Measurements from ENCODE around the gene SYT9. TPM values are rescaled to one million over a fixed set of nuclear protein-coding genes. Genes with fewer than 3 reads are reported as not detected.

The SYT9 gene
- total RNA-seq, 1 donor from 2014 or later, result 0.52 TPM

DNA sequence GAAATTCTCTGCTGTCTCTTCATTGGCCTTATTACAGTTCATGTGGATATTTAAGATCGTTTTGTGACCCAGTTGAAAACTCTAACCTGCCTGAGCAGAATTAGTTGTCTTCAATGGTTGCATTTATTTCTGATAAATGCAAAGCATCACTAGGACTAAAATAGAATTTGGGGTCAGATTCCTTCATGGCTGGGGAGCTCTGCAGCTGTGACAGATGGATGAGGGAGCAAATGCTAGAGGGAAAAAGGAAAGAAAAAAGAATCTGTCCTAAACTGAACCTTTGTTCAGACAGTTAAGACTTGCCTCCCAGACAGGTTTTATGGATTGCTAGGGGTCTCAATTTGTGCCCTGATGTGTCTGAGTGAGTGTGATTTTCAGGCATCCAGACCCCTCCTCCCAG is 113.0 kb downstream of the SYT9 start:
- no peaks in the 10 kb centered on the region for H3K36me3 ChIP-seq (ENCODE audit: control insufficient read depth in 3 of 3, insufficient read depth in 3 of 3, low read length in 3 of 3)
- H3K27ac ChIP-seq (ENCODE audit: low read depth, low read length), result no peak overlapping the region
- H3K27me3 ChIP-seq (ENCODE audit: control insufficient read depth in 3 of 3, insufficient read depth in 3 of 3, low read length in 3 of 3), result no peaks in the 10 kb centered on the region
- no peak overlapping the region for H3K4me3 ChIP-seq (ENCODE audit: low read length in 3 of 3)
- H3K9me3 ChIP-seq (ENCODE audit: control insufficient read depth in 3 of 3, low read length in 3 of 3), result no peaks in the 10 kb centered on the region
- H3K4me1 ChIP-seq (ENCODE audit: control insufficient read depth in 3 of 3, insufficient read depth in 3 of 3, low read length in 3 of 3), result no peaks in the 10 kb centered on the region
- H3K9ac ChIP-seq (ENCODE audit: low read depth in 1 of 3, low read length in 3 of 3), result no peak overlapping the region

DNA sequence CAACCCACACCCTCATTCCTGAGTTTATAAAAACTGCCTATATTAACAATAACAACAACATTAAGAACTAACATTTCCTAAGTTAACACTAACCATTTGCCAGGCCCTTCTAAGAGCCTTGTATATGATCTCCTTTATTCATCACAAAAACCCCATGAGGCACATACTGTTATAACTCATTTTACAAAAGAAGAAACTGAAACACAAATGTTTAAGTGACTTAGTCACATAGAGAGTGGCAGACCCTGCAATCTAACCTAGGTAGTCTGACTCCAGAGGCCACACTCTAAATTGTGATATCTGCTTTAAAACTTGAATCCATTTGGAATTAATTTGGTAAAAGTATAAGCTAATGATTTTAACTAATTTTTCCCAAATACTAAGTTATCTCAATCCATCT is 116.1 kb downstream of the SYT9 start:
- H3K4me3 ChIP-seq (ENCODE audit: low read length in 3 of 3), result no peak overlapping the region
- no peak overlapping the region for H3K9ac ChIP-seq (ENCODE audit: low read depth in 1 of 3, low read length in 3 of 3)
- no peaks in the 10 kb centered on the region for H3K4me1 ChIP-seq (ENCODE audit: control insufficient read depth in 3 of 3, insufficient read depth in 3 of 3, low read length in 3 of 3)
- no peaks in the 10 kb centered on the region for H3K36me3 ChIP-seq (ENCODE audit: control insufficient read depth in 3 of 3, insufficient read depth in 3 of 3, low read length in 3 of 3)
- no peaks in the 10 kb centered on the region for H3K27me3 ChIP-seq (ENCODE audit: control insufficient read depth in 3 of 3, insufficient read depth in 3 of 3, low read length in 3 of 3)
- no peaks in the 10 kb centered on the region for H3K9me3 ChIP-seq (ENCODE audit: control insufficient read depth in 3 of 3, low read length in 3 of 3)
- H3K27ac ChIP-seq (ENCODE audit: low read depth, low read length), result no peak overlapping the region

DNA sequence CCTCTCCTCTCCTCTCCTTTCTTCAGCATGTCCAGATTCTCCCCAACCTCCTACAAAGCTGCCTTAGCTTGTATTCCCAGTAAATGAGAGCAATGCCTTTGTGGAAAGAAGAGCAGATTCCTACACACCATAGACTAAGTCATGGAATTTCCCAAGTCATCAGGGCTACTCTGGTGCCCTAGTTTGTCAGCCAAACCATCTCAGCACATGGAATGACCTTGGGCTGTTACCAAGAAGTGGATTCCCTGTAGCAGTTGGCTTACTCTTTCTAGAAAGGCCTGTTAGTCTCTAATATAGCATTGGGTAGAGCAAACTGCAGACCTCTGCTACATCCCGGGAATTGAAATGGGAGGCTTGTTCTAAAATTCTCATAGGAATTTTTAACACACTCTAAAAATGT is 124.7 kb downstream of the SYT9 start:
- Histone ChIP-seq H3K4me1 (ENCODE audit: control insufficient read depth in 3 of 3, insufficient read depth in 3 of 3, low read length in 3 of 3) (no peaks in the 10 kb centered on the region), H3K27ac (ENCODE audit: low read depth, low read length) (no peak overlapping the region), H3K27me3 (ENCODE audit: control insufficient read depth in 3 of 3, insufficient read depth in 3 of 3, low read length in 3 of 3) (no peaks in the 10 kb centered on the region), H3K4me3 (ENCODE audit: low read length in 3 of 3) (no peak overlapping the region), H3K9ac (ENCODE audit: low read depth in 1 of 3, low read length in 3 of 3) (no peak overlapping the region), H3K36me3 (ENCODE audit: control insufficient read depth in 3 of 3, insufficient read depth in 3 of 3, low read length in 3 of 3) (no peaks in the 10 kb centered on the region), H3K9me3 (ENCODE audit: control insufficient read depth in 3 of 3, low read length in 3 of 3) (no peaks in the 10 kb centered on the region)

DNA sequence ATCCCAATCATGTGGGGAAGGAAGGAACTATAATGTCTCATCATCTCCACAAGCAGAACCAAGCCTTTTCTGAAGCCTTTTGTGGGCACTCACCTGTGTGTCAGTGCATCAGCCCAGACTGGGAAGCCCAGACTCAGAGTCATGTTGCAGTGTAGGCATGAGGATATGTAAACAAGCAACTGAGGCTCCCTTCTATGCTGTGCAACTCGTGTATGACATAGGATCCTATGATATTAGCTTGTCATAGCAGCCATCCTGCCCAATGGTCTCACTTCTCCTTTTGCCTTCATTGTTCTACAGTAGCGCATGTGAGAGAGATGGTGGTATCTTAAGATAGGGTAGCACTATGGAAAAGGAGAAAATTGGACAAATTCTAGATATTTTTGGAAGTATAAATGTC is 130.2 kb downstream of the SYT9 start:
- H3K27ac ChIP-seq (ENCODE audit: low read depth, low read length), result no peak overlapping the region
- H3K4me3 ChIP-seq (ENCODE audit: low read length in 3 of 3), result no peak overlapping the region
- no peak overlapping the region for H3K9ac ChIP-seq (ENCODE audit: low read depth in 1 of 3, low read length in 3 of 3)
- no peaks in the 10 kb centered on the region for H3K4me1 ChIP-seq (ENCODE audit: control insufficient read depth in 3 of 3, insufficient read depth in 3 of 3, low read length in 3 of 3)
- H3K9me3 ChIP-seq (ENCODE audit: control insufficient read depth in 3 of 3, low read length in 3 of 3), result no peaks in the 10 kb centered on the region
- no peaks in the 10 kb centered on the region for H3K36me3 ChIP-seq (ENCODE audit: control insufficient read depth in 3 of 3, insufficient read depth in 3 of 3, low read length in 3 of 3)
- H3K27me3 ChIP-seq (ENCODE audit: control insufficient read depth in 3 of 3, insufficient read depth in 3 of 3, low read length in 3 of 3), result no peaks in the 10 kb centered on the region

DNA sequence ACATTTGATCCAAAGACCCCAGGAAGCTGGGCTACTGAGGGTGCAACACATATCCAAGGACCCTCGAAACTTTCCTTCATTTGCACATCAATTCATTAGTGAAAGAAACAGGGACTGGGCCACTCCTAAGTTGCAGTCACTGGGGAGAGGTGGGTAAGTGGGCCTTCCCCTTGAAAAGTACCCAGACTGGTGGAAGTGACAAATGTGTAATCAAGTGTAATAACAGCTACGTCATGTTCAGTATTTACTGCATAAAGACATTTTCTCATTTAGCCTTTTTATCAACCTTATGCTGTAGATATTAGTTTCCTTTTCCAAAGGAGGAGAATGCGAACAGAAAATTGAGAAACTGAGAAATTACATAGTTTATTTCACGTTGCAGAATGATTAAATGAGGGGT is 131.7 kb downstream of the SYT9 start:
- Histone ChIP-seq H3K9ac (ENCODE audit: low read depth in 1 of 3, low read length in 3 of 3) (no peak overlapping the region), H3K4me3 (ENCODE audit: low read length in 3 of 3) (no peak overlapping the region), H3K4me1 (ENCODE audit: control insufficient read depth in 3 of 3, insufficient read depth in 3 of 3, low read length in 3 of 3) (no peaks in the 10 kb centered on the region), H3K9me3 (ENCODE audit: control insufficient read depth in 3 of 3, low read length in 3 of 3) (no peaks in the 10 kb centered on the region), H3K27ac (ENCODE audit: low read depth, low read length) (no peak overlapping the region), H3K27me3 (ENCODE audit: control insufficient read depth in 3 of 3, insufficient read depth in 3 of 3, low read length in 3 of 3) (no peaks in the 10 kb centered on the region), H3K36me3 (ENCODE audit: control insufficient read depth in 3 of 3, insufficient read depth in 3 of 3, low read length in 3 of 3) (no peaks in the 10 kb centered on the region)

DNA sequence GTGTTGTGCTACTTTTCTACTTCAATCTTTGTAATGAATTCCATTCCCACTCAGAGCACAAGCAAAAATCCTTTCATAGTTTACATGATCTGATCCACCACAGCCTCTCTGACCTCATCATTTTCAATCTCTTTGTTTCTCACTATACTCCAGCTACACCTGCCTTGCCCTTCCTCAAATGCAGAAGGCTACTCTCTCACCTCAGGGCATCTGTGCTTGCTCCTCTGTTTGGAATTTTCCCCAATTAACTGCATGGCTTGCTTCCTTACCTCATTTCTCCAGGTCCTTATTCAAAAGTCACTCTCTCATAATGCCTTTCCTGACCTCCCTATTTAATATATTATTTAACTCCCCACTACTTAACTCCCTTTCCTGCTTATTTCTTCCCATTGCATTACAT is 133.0 kb downstream of the SYT9 start:
- Histone ChIP-seq H3K27me3 (ENCODE audit: control insufficient read depth in 3 of 3, insufficient read depth in 3 of 3, low read length in 3 of 3) (no peaks in the 10 kb centered on the region), H3K9me3 (ENCODE audit: control insufficient read depth in 3 of 3, low read length in 3 of 3) (no peaks in the 10 kb centered on the region), H3K36me3 (ENCODE audit: control insufficient read depth in 3 of 3, insufficient read depth in 3 of 3, low read length in 3 of 3) (no peaks in the 10 kb centered on the region), H3K4me3 (ENCODE audit: low read length in 3 of 3) (no peak overlapping the region), H3K27ac (ENCODE audit: low read depth, low read length) (no peak overlapping the region), H3K9ac (ENCODE audit: low read depth in 1 of 3, low read length in 3 of 3) (no peak overlapping the region), H3K4me1 (ENCODE audit: control insufficient read depth in 3 of 3, insufficient read depth in 3 of 3, low read length in 3 of 3) (no peaks in the 10 kb centered on the region)

DNA sequence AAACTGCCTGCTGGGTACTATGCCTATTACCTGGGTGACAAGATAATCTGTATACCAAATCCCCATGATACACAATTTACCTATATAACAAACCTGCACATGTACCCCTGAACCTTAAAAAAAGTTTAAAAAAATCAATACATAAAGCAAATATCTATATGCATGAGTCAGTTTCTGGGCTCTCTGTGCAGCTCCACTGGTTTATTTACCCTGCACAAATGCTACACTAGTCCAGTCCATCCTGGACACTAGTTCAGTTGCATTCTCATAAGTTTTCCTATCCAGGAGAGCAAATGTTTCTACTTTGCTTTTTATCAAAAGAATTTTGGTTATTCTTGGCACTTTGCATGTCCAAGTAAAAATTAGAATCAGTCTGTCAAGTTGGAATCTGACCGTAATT is 133.8 kb downstream of the SYT9 start:
- Histone ChIP-seq H3K9me3 (ENCODE audit: control insufficient read depth in 3 of 3, low read length in 3 of 3) (no peaks in the 10 kb centered on the region), H3K36me3 (ENCODE audit: control insufficient read depth in 3 of 3, insufficient read depth in 3 of 3, low read length in 3 of 3) (no peaks in the 10 kb centered on the region), H3K27ac (ENCODE audit: low read depth, low read length) (no peak overlapping the region), H3K27me3 (ENCODE audit: control insufficient read depth in 3 of 3, insufficient read depth in 3 of 3, low read length in 3 of 3) (no peaks in the 10 kb centered on the region), H3K4me1 (ENCODE audit: control insufficient read depth in 3 of 3, insufficient read depth in 3 of 3, low read length in 3 of 3) (no peaks in the 10 kb centered on the region), H3K4me3 (ENCODE audit: low read length in 3 of 3) (no peak overlapping the region), H3K9ac (ENCODE audit: low read depth in 1 of 3, low read length in 3 of 3) (no peak overlapping the region)

DNA sequence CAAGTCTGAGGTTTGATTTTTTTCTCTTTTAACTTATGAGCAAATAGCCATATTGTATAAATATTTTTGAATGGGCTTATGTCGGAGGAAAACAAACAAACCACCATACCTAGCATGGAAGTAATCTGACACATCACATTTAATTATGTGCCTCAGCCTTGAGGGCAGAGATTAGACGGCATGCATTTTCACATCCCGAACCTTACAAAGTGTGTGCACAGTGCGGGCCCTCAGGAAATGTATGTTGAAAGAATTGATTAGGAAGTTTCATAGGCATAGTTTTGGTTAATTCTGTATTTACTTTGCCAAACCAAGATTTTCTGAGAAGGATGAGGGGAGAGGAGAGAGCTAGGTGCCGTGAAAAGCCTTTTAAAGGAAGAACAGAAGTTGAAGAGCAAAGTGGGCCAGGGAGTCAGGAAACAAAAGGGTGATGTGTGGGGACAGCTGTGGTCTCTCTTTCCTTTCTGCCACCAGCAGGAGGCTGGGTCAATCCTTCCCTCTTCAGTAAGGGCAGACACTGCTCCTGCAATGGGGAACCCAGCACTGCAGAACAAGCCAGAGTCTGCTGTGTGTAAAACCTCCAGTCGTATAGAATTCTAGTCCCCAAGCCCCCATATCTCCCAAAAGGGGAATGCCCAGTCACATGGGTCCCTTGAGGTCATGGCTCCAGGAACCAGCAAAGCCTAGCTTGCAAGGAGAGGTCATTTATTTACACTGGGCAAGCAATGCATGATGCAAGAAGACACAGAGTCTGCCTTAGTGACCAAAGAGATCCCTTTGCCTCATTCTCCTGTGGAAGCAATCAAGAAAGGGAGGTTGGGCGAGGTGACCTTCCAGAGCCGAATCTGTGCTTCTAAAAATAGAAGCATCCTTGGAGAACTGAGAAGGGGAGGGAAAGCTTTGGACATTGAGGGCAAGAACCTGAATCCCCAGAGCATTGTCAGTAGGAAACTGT is 162.5 kb downstream of the SYT9 start:
- H3K4me3 ChIP-seq (ENCODE audit: low read length in 3 of 3), result no peak overlapping the region
- H3K27me3 ChIP-seq (ENCODE audit: control insufficient read depth in 3 of 3, insufficient read depth in 3 of 3, low read length in 3 of 3), result no peaks in the 10 kb centered on the region
- H3K27ac ChIP-seq (ENCODE audit: low read depth, low read length), result no peak overlapping the region
- H3K4me1 ChIP-seq (ENCODE audit: control insufficient read depth in 3 of 3, insufficient read depth in 3 of 3, low read length in 3 of 3), result peaks cover 0 to 3% (median 0%) of the 10 kb centered on the region in 3 donors
- H3K36me3 ChIP-seq (ENCODE audit: control insufficient read depth in 3 of 3, insufficient read depth in 3 of 3, low read length in 3 of 3), result no peaks in the 10 kb centered on the region
- no peak overlapping the region for H3K9ac ChIP-seq (ENCODE audit: low read depth in 1 of 3, low read length in 3 of 3)
- H3K9me3 ChIP-seq (ENCODE audit: control insufficient read depth in 3 of 3, low read length in 3 of 3), result no peaks in the 10 kb centered on the region

DNA sequence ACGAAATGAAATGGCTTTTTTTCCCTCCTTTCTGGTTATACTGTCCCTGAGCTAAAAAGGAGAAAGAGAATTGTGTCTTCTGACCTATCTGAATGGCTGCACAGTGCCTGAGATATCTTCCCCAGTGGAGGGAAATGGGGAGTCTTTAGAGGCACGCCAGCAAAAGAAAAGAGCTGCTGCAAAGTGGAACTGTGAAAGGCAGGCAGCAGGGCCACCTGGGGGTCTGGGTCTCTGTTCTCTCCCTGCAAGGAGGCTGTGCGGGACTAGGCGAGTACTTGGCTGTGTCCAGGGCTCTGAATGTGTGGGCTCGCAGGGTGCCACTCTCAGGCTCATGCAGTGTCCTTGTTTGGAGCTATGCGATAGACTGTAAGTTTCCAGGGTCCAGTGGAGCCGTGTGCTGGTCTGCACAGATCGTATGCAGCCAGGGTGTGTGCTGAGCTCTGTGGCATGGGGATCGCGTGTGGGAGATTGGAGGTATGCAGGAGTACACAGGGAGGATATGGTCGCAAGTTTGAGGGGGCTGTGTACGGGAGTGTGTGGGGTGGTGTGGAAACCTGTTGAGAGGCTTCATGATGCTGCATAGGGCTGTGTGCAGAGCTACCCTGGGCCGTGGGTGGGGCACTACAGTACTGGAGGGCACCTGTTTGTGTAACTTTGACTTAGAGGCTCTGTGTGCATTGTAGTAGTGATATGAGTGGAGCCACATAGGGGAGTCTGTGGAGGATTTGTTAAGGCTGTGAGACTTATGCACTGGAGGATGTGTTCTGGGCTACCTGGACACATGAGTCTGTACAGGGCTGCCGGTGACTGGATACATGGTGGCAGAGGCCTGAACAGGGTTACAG is 163.5 kb downstream of the SYT9 start:
- H3K27me3 ChIP-seq (ENCODE audit: control insufficient read depth in 3 of 3, insufficient read depth in 3 of 3, low read length in 3 of 3), result no peaks in the 10 kb centered on the region
- peaks cover 0 to 3% (median 0%) of the 10 kb centered on the region in 3 donors for H3K4me1 ChIP-seq (ENCODE audit: control insufficient read depth in 3 of 3, insufficient read depth in 3 of 3, low read length in 3 of 3)
- H3K27ac ChIP-seq (ENCODE audit: low read depth, low read length), result no peak overlapping the region
- H3K36me3 ChIP-seq (ENCODE audit: control insufficient read depth in 3 of 3, insufficient read depth in 3 of 3, low read length in 3 of 3), result no peaks in the 10 kb centered on the region
- H3K4me3 ChIP-seq (ENCODE audit: low read length in 3 of 3), result no peak overlapping the region
- no peak overlapping the region for H3K9ac ChIP-seq (ENCODE audit: low read depth in 1 of 3, low read length in 3 of 3)
- H3K9me3 ChIP-seq (ENCODE audit: control insufficient read depth in 3 of 3, low read length in 3 of 3), result no peaks in the 10 kb centered on the region

DNA sequence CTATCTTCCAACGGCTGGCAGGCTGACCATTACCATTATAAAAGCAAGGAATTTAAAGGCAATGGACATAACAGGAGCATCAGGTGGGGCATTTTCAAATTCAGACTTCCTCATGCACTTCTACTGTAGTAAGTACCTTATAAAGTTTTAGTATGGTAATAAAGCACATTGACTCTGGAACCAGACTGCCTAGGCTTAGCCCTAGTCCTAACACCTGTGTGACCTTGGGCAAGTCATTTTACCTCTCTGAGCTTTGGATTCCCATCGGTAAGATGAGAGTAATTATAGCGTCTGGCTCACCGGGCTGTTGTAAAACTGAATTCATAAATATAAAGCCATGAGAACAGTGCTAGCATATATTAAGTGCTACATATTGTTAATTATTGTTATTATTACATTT is 164.4 kb downstream of the SYT9 start:
- H3K9me3 ChIP-seq (ENCODE audit: control insufficient read depth in 3 of 3, low read length in 3 of 3), result no peaks in the 10 kb centered on the region
- no peaks in the 10 kb centered on the region for H3K36me3 ChIP-seq (ENCODE audit: control insufficient read depth in 3 of 3, insufficient read depth in 3 of 3, low read length in 3 of 3)
- H3K4me1 ChIP-seq (ENCODE audit: control insufficient read depth in 3 of 3, insufficient read depth in 3 of 3, low read length in 3 of 3), result peaks cover 0 to 3% (median 0%) of the 10 kb centered on the region in 3 donors
- no peak overlapping the region for H3K27ac ChIP-seq (ENCODE audit: low read depth, low read length)
- H3K9ac ChIP-seq (ENCODE audit: low read depth in 1 of 3, low read length in 3 of 3), result no peak overlapping the region
- H3K27me3 ChIP-seq (ENCODE audit: control insufficient read depth in 3 of 3, insufficient read depth in 3 of 3, low read length in 3 of 3), result no peaks in the 10 kb centered on the region
- H3K4me3 ChIP-seq (ENCODE audit: low read length in 3 of 3), result no peak overlapping the region

Data from skeletal muscle tissue (tissue), 4 donors.